ENCODE results near the gene RAPGEF6. TPM values are rescaled to one million over a fixed set of nuclear protein-coding genes. Genes with fewer than 3 reads are reported as not detected.

Gene RAPGEF6
- total and polyA plus RNA-seq, 2 of the 4 experiments (the other 2 are of a cell fraction), result 5.8 to 18.8 TPM

GRCh38 chr5:131641494-131641893 is 6.5 kb upstream of the RAPGEF6 start:
- Histone ChIP-seq H2AK9ac (replicated peaks; ENCODE audit: low read depth, low read length, poor library complexity) (no peak overlapping the region), H3K36me3 (ENCODE audit: control insufficient read depth, insufficient read depth, low read length) (peaks cover 4% of the 10 kb centered on the region; the same call in 1 of the 2 replicates), H3K27me3 (ENCODE audit: control insufficient read depth, insufficient read depth, low read length) (no peaks in the 10 kb centered on the region), H3K56ac (ENCODE audit: extremely low read depth, insufficient read depth, low read length) (no peak overlapping the region), H2BK20ac (ENCODE audit: low read depth, low read length) (no peak overlapping the region), H3K9ac (ENCODE audit: low read depth, low read length) (no peak overlapping the region), H2AFZ (replicated peaks; ENCODE audit: low read length, poor library complexity) (no peak overlapping the region), H3K4ac (ENCODE audit: low read depth, low read length) (no peak overlapping the region), H3K23ac (ENCODE audit: low read depth, low read length) (no peak overlapping the region), H3K14ac (replicated peaks; ENCODE audit: low read depth, low read length) (no peak overlapping the region), H2BK120ac (ENCODE audit: low read depth, low read length) (no peak overlapping the region), H2BK15ac (ENCODE audit: low read depth, low read length) (no peak overlapping the region), H3K79me1 (ENCODE audit: low read depth in 1 of 2, low read length in 2 of 2) (peaks cover 0 to 10% of the 10 kb centered on the region in 2 experiments; a peak in 2 of 4 replicates), H3K4me2 (ENCODE audit: low read depth, low read length) (no peak overlapping the region), H3K18ac (ENCODE audit: low read depth, low read length) (no peak overlapping the region), H4K20me1 (ENCODE audit: insufficient read depth, low read length) (no peaks in the 10 kb centered on the region), H4K8ac (ENCODE audit: low read depth in 2 of 2, low read length in 2 of 2) (no peak overlapping the region), H3K4me3 (ENCODE audit: insufficient read depth, low read depth, low read length) (no peak overlapping the region), H3K27ac (ENCODE audit: insufficient read depth, low read length) (no peak overlapping the region), H3K9me3 (ENCODE audit: control insufficient read depth, insufficient read depth, low read length) (no peaks in the 10 kb centered on the region), H3K4me1 (ENCODE audit: control insufficient read depth, insufficient read depth, low read length) (no peaks in the 10 kb centered on the region), H3K9me1 (ENCODE audit: insufficient read depth, low read length) (peaks cover 3% of the 10 kb centered on the region; the same call in 1 of the 2 replicates), H2BK5ac (ENCODE audit: low read depth, low read length, poor library complexity, severe bottlenecking) (no peak overlapping the region), H4K91ac (ENCODE audit: insufficient read depth, low read depth, low read length) (no peak overlapping the region), H4K5ac (ENCODE audit: low read depth, low read length) (no peak overlapping the region), H2AK5ac (ENCODE audit: low read depth, low read length) (no peak overlapping the region)
- TF ChIP-seq CEBPB (IDR thresholded peaks at IDR 0.05; ENCODE audit: low read depth, low read length) (no peak), ELK1 (IDR thresholded peaks at IDR 0.05; ENCODE audit: borderline replicate concordance, low read depth, low read length) (no peak), SMC3 (IDR thresholded peaks at IDR 0.05; ENCODE audit: low read depth, low read length) (no peak)
- ChIA-PET POLR2A (ENCODE audit: unreplicated experiment) (no interaction called here), CTCF (no interaction called here)
- no CpG with 5 or more reads among the region's 1 CpG for WGBS, 2 experiments (ENCODE audit: extremely low coverage in 2 of 2, insufficient read length in 1 of 2)
- in situ Hi-C loops (cut with MboI; ENCODE audit: low sequenced_read_pairs), result no loop called here
- ATAC-seq (ENCODE audit: low read depth) (no peak), DNase-seq (no peak)
- BruUV-seq (replicated peaks), result no TSS peak
- intact Hi-C loops (cut with micrococcal nuclease), result loop anchor here (10.0 kb wide), 1 partner anchor 207 kb away; no protein-coding TSS in a partner anchor
- dilution Hi-C loops (cut with HindIII; ENCODE audit: low sequenced_read_pairs, unreplicated experiment), result no loop called here

Measured in IMR-90 (cell line).